Right lobe of liver (tissue), 6 donors: ENCODE results near the gene ERBB4. TPM values are rescaled to one million over a fixed set of nuclear protein-coding genes. Genes with fewer than 3 reads are reported as not detected.

Source experiments
- ATAC-seq, 4 donors: fragments of 200-7000 bp; cut with Tn5 transposase; one replicate each; pipeline ENCODE4 v1.9.1; 2020; ENCODE audit warnings: mild to moderate bottlenecking in 4 of 4, moderate library complexity in 4 of 4
- DNase-seq, 3 donors: peaks; one replicate each; pipeline ENCODE4 v3.0.0-alpha.2; 2020
- H3K27ac ChIP-seq, 3 donors: fragments of 200-600 bp; one replicate each; pipeline ENCODE4 v1.8.0; 2022
- H3K27me3 ChIP-seq, 2 donors: fragments of 200-600 bp; one replicate each; pipeline ENCODE4 v1.8.0; 2022
- H3K36me3 ChIP-seq, 4 donors: fragments of 200-600 bp; sonication (generic) in 1 of 4; one replicate each; pipeline versions ENCODE4 v1.5.1 to v1.8.0; 2017 to 2022; ENCODE audit warnings: control low read depth in 1 of 4
- H3K4me1 ChIP-seq, 4 donors: fragments of 200-600 bp; sonication (generic) in 1 of 4; one replicate each; pipeline versions ENCODE4 v1.5.1 to v1.8.0; 2017 to 2022; ENCODE audit warnings: control low read depth in 1 of 4
- H3K4me3 ChIP-seq, 3 donors: fragments of 200-600 bp; one replicate each; pipeline ENCODE4 v1.8.0; 2022
- H3K9me3 ChIP-seq, 4 donors: fragments of 200-600 bp; sonication (generic) in 1 of 4; one replicate each; pipeline versions ENCODE4 v1.5.1 to v1.8.0; 2017 to 2022; ENCODE audit warnings: control low read depth in 1 of 4
- CTCF ChIP-seq, 4 donors: fragments of 200-600 bp in 3 of 4; fragments of 450-650 bp in 1 of 4; IDR thresholded peaks; one replicate each; pipeline versions ENCODE4 v1.5.1 to v1.8.0; 2016 to 2022; ENCODE audit warnings: antibody characterized with exemption in 4 of 4, mild to moderate bottlenecking in 2 of 4
- POLR2A ChIP-seq: fragments of 450-650 bp; IDR thresholded peaks from one replicate; pipeline ENCODE4 v1.6.1; 2017; ENCODE audit warnings: antibody characterized with exemption, mild to moderate bottlenecking
- WGBS: methylation state at CpG from one replicate; pipeline ENCODE4 v1.1.6; 2018; ENCODE audit warnings: low coverage, low lambda C conversion rate; ENCODE audit not compliant: insufficient coverage; ENCODE audit errors: missing lambda C conversion rate; 5-methylcytosine and 5-hydroxymethylcytosine counted together
- intact Hi-C, 2 donors: fragments of 100-400 bp; cut with DNase I; formaldehyde crosslinking; loops; one replicate each; pipeline versions ENCODE4 v1.11.2 to v1.14.1; 2022
- total RNA-seq, 6 experiments: library from RNA; depleted of rRNA in 2 of 6; stranded (reverse); fragments of >200 nt in 2 of 6; fragmentation: NEBNext Ultra II Directional in 3 of 6; extraction: Animal tissue kit (Norgen Biotek cat#: 25700) in 3 of 6; gene quantifications; one replicate each; pipeline versions ENCODE4 v1.1.0 to v1.2.4, GENCODE V29; 2016 to 2023
- donor health status: DM: no; HTN: yes; CAD: no.
- donor health status: DM: no; HTN: no; CAD: no.
- donor health status: DM: no; HTN: no; CAD: no.
- donor health status: DM: no; HTN: yes; CAD: no.
- donor health status: DM: no; HTN: yes; CAD: no.

Gene ERBB4
- total RNA-seq, 6 experiments from 2014 or later = 0.02 to 0.59 (median 0.08) TPM; not detected in 2

DNA sequence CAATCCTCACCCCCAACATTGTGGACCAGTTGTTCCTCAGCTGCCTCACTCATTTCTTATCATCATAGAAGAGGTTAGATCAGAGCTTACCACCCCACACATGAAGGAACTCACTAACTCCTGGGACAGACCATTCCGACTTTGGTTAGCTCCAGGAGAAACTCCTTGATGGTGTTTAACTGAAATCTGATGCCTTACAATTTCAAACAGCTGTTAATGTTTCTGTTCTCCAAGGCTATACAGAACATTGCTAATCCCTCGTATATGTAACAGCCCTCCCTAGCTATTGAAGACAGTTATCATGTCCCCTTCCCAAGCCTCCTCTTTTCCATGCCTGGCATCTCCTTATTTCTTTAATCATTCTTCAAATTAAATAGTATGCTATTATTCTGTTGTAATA, 14.8 kb downstream of the ERBB4 start:
- DNase-seq (no peak), ATAC-seq (no peak)
- 29% methylated on average over 2 of the region's 2 CpGs for WGBS
- no peaks in the 10 kb centered on the region for H3K9me3 ChIP-seq
- H3K27me3 ChIP-seq = no peaks in the 10 kb centered on the region
- no peak overlapping the region for H3K27ac ChIP-seq
- H3K4me1 ChIP-seq = no peaks in the 10 kb centered on the region
- TF ChIP-seq POLR2A (no peak), CTCF (IDR thresholded peaks at IDR 0.05) (no peak)
- no peaks in the 10 kb centered on the region for H3K36me3 ChIP-seq
- no peak overlapping the region for H3K4me3 ChIP-seq
- intact Hi-C loops = no loop called here

DNA sequence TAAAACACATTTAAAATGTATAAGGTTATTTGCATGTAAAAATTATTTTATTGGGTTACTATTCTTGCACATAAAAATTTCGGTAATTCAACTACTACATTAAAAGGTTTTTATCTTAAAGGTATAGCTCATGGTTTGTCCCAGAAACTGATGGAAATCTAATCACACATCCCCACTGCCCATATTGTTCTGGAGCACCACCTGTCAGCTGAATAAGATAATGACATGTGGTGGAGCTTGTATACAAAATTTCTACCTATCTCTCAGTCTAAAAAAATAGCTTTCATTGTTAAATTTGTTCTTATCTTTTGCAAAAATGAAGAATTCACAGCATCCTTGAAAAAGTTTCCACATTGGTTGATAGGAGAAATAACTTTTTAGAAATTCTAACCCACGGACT, 18.3 kb downstream of the ERBB4 start:
- TF ChIP-seq CTCF (IDR thresholded peaks at IDR 0.05) = no peak
- no peak for TF ChIP-seq POLR2A
- Histone ChIP-seq H3K4me3 (no peak overlapping the region), H3K27ac (no peak overlapping the region), H3K27me3 (no peaks in the 10 kb centered on the region), H3K36me3 (no peaks in the 10 kb centered on the region), H3K4me1 (no peaks in the 10 kb centered on the region), H3K9me3 (no peaks in the 10 kb centered on the region)
- WGBS = 27% methylated on average over 2 of the region's 2 CpGs
- ATAC-seq (no peak), DNase-seq (no peak)
- intact Hi-C loops = no loop called here

DNA sequence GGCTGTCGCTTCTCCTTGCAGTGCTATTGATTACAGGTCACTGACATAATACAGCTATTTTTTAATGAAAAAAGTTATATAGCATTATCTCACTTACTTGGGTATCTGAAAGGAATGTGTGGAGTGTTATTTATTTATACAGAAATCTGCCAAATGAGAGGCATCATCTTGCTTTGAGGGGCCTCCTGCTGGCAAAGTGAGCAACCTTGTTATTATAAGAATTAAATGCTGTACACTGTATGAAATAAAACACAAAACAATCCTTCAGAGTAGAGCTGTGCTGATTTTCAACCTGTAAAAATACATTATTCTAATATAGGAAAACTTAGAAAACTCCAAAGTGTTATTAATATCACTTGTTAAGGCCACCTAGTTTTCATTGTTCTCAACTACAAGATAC, 20.9 kb downstream of the ERBB4 start:
- Histone ChIP-seq H3K4me3 (no peak overlapping the region), H3K27me3 (no peaks in the 10 kb centered on the region), H3K27ac (no peak overlapping the region), H3K36me3 (no peaks in the 10 kb centered on the region), H3K9me3 (no peaks in the 10 kb centered on the region), H3K4me1 (no peaks in the 10 kb centered on the region)
- intact Hi-C loops = no loop called here
- WGBS = 71% methylated on average over 1 of the region's 1 CpG
- no peak for DNase-seq
- ATAC-seq = no peak
- TF ChIP-seq POLR2A (no peak), CTCF (IDR thresholded peaks at IDR 0.05) (no peak)

- H3K4me3 ChIP-seq = no peak overlapping the region
- TF ChIP-seq POLR2A (no peak), CTCF (IDR thresholded peaks at IDR 0.05) (no peak)
- no peak overlapping the region for H3K27ac ChIP-seq
- DNase-seq = no peak
- no peaks in the 10 kb centered on the region for H3K27me3 ChIP-seq
- WGBS = no CpG with 5 or more reads among the region's 2 CpGs
- H3K36me3 ChIP-seq = no peaks in the 10 kb centered on the region
- ATAC-seq = no peak
- H3K9me3 ChIP-seq = no peaks in the 10 kb centered on the region
- H3K4me1 ChIP-seq = no peaks in the 10 kb centered on the region
- intact Hi-C loops = no loop called here
These were observed 33.0 kb downstream of the ERBB4 start for GRCh38 chr2:212505586-212505985.

DNA sequence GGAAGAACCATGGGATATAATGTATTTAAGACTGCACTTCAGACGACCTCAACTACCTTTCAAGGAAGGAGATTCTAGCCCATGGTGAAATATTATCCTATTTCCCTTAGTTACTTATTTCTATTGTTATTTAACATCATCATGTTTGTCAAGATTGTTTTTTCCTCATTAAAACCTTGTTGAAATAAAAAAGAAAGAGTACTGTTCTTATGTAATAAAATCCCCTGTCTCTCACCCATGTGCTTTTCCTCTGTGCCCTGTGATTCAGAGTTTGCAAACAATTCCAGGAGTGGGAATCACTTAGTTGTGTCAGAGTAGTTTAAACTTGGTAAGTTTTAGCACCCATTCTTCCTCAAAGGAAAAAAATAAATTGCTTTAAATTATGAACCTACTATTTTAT, 43.6 kb downstream of the ERBB4 start:
- Histone ChIP-seq H3K36me3 (no peaks in the 10 kb centered on the region), H3K27ac (no peak overlapping the region), H3K27me3 (no peaks in the 10 kb centered on the region), H3K4me1 (no peaks in the 10 kb centered on the region), H3K9me3 (no peaks in the 10 kb centered on the region), H3K4me3 (no peak overlapping the region)
- ATAC-seq = no peak
- intact Hi-C loops = no loop called here
- TF ChIP-seq POLR2A (no peak), CTCF (IDR thresholded peaks at IDR 0.05) (no peak)
- no peak for DNase-seq
- WGBS = 17% methylated on average over 1 of the region's 1 CpG
